ENCODE measurements around the gene SUMO4.

SUMO4 gene

GRCh38 chr6:149422581-149422980 lies 22.5 kb downstream of the SUMO4 start:
- H3K4me3 ChIP-seq (ENCODE audit: low read depth in 1 of 2, low read length in 1 of 2) = no peak overlapping the region
- TF ChIP-seq CTCF (IDR thresholded peaks at IDR 0.05) = no peak
- no peaks in the 10 kb centered on the region for H3K9me3 ChIP-seq
- no peak overlapping the region for H3K27ac ChIP-seq
- H3K36me3 ChIP-seq = no peaks in the 10 kb centered on the region
- no peaks in the 10 kb centered on the region for H3K27me3 ChIP-seq
- H3K4me1 ChIP-seq (ENCODE audit: control insufficient read depth in 1 of 2, insufficient read depth in 1 of 2, low read depth in 1 of 2, low read length in 1 of 2) = no peaks in the 10 kb centered on the region

GRCh38 chr6:149423964-149424440 lies 23.9 kb downstream of the SUMO4 start:
- H3K27ac ChIP-seq = no peak overlapping the region
- no peaks in the 10 kb centered on the region for H3K36me3 ChIP-seq
- TF ChIP-seq CTCF (IDR thresholded peaks at IDR 0.05) = no peak
- H3K4me1 ChIP-seq (ENCODE audit: control insufficient read depth in 1 of 2, insufficient read depth in 1 of 2, low read depth in 1 of 2, low read length in 1 of 2) = no peaks in the 10 kb centered on the region
- H3K9me3 ChIP-seq = no peaks in the 10 kb centered on the region
- no peak overlapping the region for H3K4me3 ChIP-seq (ENCODE audit: low read depth in 1 of 2, low read length in 1 of 2)
- H3K27me3 ChIP-seq = no peaks in the 10 kb centered on the region

GRCh38 chr6:149425224-149425623 lies 25.2 kb downstream of the SUMO4 start:
- H3K36me3 ChIP-seq = no peaks in the 10 kb centered on the region
- no peak overlapping the region for H3K27ac ChIP-seq
- no peak overlapping the region for H3K4me3 ChIP-seq (ENCODE audit: low read depth in 1 of 2, low read length in 1 of 2)
- TF ChIP-seq CTCF (IDR thresholded peaks at IDR 0.05) = no peak
- H3K4me1 ChIP-seq (ENCODE audit: control insufficient read depth in 1 of 2, insufficient read depth in 1 of 2, low read depth in 1 of 2, low read length in 1 of 2) = no peaks in the 10 kb centered on the region
- H3K27me3 ChIP-seq = no peaks in the 10 kb centered on the region
- H3K9me3 ChIP-seq = no peaks in the 10 kb centered on the region

- Histone ChIP-seq H3K9me3 (no peaks in the 10 kb centered on the region), H3K27ac (no peak overlapping the region), H3K4me3 (ENCODE audit: low read depth in 1 of 2, low read length in 1 of 2) (no peak overlapping the region), H3K27me3 (no peaks in the 10 kb centered on the region), H3K4me1 (ENCODE audit: control insufficient read depth in 1 of 2, insufficient read depth in 1 of 2, low read depth in 1 of 2, low read length in 1 of 2) (no peaks in the 10 kb centered on the region), H3K36me3 (no peaks in the 10 kb centered on the region)
- no peak for TF ChIP-seq CTCF (IDR thresholded peaks at IDR 0.05)
These were observed 25.7 kb downstream of the SUMO4 start for GRCh38 chr6:149425754-149426153.

GRCh38 chr6:149428606-149429005 lies 28.5 kb downstream of the SUMO4 start:
- Histone ChIP-seq H3K27ac (no peak overlapping the region), H3K4me1 (ENCODE audit: control insufficient read depth in 1 of 2, insufficient read depth in 1 of 2, low read depth in 1 of 2, low read length in 1 of 2) (peaks cover 0 to 4% of the 10 kb centered on the region in 2 experiments), H3K27me3 (no peaks in the 10 kb centered on the region), H3K4me3 (ENCODE audit: low read depth in 1 of 2, low read length in 1 of 2) (no peak overlapping the region), H3K9me3 (no peaks in the 10 kb centered on the region), H3K36me3 (no peaks in the 10 kb centered on the region)
- no peak for TF ChIP-seq CTCF (IDR thresholded peaks at IDR 0.05)
